AG04449 (cell line): Measurements from ENCODE around the gene SLC45A2.
A peak's percentile ranks its signal among the peaks of the same experiment; 100 is the strongest.

Experiments
- CTCF ChIA-PET: fragments of 350-600 bp; formaldehyde crosslinking; extraction: SDS; loops from one replicate; lab custom pipeline; 2021; ENCODE audit warnings: antibody characterized with exemption; lab: Yijun Ruan, JAX
- POLR2A ChIA-PET: fragments of 400-600, 350-600 bp; formaldehyde crosslinking; extraction: SDS; loops from one replicate; lab custom pipeline; 2020; ENCODE audit warnings: antibody characterized with exemption, inconsistent platforms; lab: Yijun Ruan, JAX
- DNase-seq: peaks from one replicate; pipeline ENCODE4 v3.0.0-alpha.2; 2010; ENCODE audit warnings: low read depth, low spot score
- H3K4me3 ChIP-seq: 2 replicates; pipeline ENCODE4 v1.5.1; 2011; ENCODE audit warnings: low read depth, mild to moderate bottlenecking, control low read depth, low read length
- CTCF ChIP-seq: IDR thresholded peaks from one replicate; pipeline ENCODE4 v1.5.1; 2011; ENCODE audit warnings: mild to moderate bottlenecking, moderate library complexity, low read length, control low read depth, inconsistent platforms; ENCODE audit not compliant: insufficient read depth; ENCODE audit errors: missing control alignments

Gene SLC45A2

GRCh38 chr5:34009610-34010009, 25.1 kb upstream of the SLC45A2 start:
- TF ChIP-seq CTCF, result no peak
- no peak overlapping the region for H3K4me3 ChIP-seq
- POLR2A ChIA-PET, result no interaction called here
- CTCF ChIA-PET, result interaction anchor here (3.8 kb wide), 1 partner anchor 11 kb away, joined by 16 read pairs; no protein-coding TSS in a partner anchor
- DNase-seq, result no peak

GRCh38 chr5:34008802-34009201, 24.3 kb upstream of the SLC45A2 start:
- CTCF ChIA-PET, result interaction anchor here (1.3 to 4.0 kb wide), 2 partner anchors 11 to 445 kb away, joined by 4 to 36 read pairs; no protein-coding TSS in a partner anchor
- no peak for TF ChIP-seq CTCF
- H3K4me3 ChIP-seq, result peak overlapping the region; percentile 75
- DNase-seq, result no peak
- POLR2A ChIA-PET, result interaction anchor here (0.8 to 1.5 kb wide), 4 partner anchors 9 to 44 kb away, joined by 3 to 9 read pairs (median 4); no protein-coding TSS in a partner anchor

GRCh38 chr5:34007621-34008600, 23.4 kb upstream of the SLC45A2 start, which contains the start of gene AMACR:
Gene AMACR, minus strand, starts transcription at chr5:34008050. Its CDS starts 31 bp downstream, at chr5:34008019.
- ChIA-PET CTCF (interaction anchor here (1.3 to 4.0 kb wide), 2 partner anchors 10 to 446 kb away, joined by 4 to 36 read pairs; no protein-coding TSS in a partner anchor), POLR2A (interaction anchor here (0.8 to 1.5 kb wide), 5 partner anchors 10 to 45 kb away, joined by 3 to 9 read pairs (median 3); no protein-coding TSS in a partner anchor)
- TF ChIP-seq CTCF, result peak; percentile 14
- peak within 1 kb of the TSS; percentile 75 for H3K4me3 ChIP-seq
- peak; percentile 33 for DNase-seq

GRCh38 chr5:34007201-34007620, 22.7 kb upstream of the SLC45A2 start:
- no peak for TF ChIP-seq CTCF
- peak overlapping the region; percentile 75 for H3K4me3 ChIP-seq
- POLR2A ChIA-PET, result interaction anchor here (1.5 kb wide), 1 partner anchor 10 kb away, joined by 9 read pairs; no protein-coding TSS in a partner anchor
- CTCF ChIA-PET, result interaction anchor here (1.3 to 4.0 kb wide), 2 partner anchors 9 to 447 kb away, joined by 4 to 36 read pairs; no protein-coding TSS in a partner anchor
- DNase-seq, result no peak

- CTCF ChIA-PET, result interaction anchor here (1.0 to 4.0 kb wide), 3 partner anchors 8 to 469 kb away, joined by 3 to 36 read pairs (median 4); no protein-coding TSS in a partner anchor
- no peak for DNase-seq
- no peak for TF ChIP-seq CTCF
- POLR2A ChIA-PET, result interaction anchor here (0.5 kb wide), 1 partner anchor 880 kb away, joined by 4 read pairs; no protein-coding TSS in a partner anchor
- no peak overlapping the region for H3K4me3 ChIP-seq
These were observed 21.2 kb upstream of the SLC45A2 start for GRCh38 chr5:34005681-34006080.
